ENCODE data around the gene THRA.

THRA gene

DNA sequence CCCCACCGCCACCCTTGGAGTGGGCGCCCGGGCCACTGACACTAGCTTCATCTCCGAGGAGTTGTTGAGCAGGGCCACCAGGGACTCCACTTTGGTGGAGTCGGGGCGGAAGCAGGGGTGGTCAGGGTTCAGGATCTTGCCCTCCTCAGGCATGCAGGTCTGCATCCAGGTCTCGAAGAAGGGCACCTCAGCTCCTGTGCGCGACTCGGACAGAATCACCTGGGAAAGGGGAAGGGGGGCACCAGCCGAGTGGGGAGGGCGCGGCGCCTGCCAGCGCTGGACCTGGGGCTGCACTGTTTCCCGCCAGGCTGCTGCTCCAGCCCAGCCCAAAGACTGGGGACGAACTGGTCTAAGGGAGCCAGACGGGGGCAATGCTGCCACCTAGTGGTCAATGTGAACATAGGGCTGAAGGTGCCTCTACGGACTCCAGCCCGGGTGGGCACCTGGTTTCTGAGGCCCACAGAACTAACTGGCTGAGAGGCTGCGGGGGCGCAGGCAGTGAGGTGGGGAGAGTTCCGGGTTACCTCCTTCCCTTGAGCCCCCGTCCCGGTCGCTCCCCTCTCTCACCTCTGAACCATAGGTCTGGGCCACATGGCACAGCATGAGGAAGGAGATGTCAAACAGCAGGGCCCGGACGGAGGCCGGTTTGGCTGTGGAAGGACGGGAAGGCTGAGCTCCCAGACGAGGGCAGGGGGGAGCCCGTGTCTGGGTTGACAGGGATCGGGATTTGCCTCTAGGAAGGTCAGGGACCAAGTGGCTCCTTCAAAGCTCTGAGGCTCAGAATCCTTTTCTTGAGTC, 35.8 kb upstream of the THRA start:
- peak; percentile 55 to 71 (median 68) for DNase-seq (ENCODE audit: low read depth in 2 of 3, low spot score in 1 of 3)

DNA sequence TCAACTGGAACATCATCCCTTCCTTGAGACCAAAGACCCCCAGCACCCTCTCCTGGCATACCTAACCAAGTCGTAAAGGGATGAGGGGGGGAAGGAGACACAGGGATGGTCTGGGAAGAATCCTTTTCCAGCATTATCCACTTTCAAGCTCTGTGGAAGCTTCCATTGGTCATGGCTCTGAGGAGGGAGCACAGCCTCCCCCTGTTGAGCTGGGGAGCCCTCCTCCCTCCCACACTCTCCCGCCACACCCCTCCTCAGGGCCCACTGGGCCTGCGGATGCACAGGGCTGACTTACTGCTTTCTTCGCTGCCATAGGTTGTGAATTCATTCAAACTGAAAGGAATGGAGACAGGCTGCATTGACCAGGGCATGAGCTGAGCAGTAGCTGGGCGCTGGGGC, 35.2 kb upstream of the THRA start:
- DNase-seq (ENCODE audit: low read depth in 2 of 3, low spot score in 1 of 3): no peak

DNA sequence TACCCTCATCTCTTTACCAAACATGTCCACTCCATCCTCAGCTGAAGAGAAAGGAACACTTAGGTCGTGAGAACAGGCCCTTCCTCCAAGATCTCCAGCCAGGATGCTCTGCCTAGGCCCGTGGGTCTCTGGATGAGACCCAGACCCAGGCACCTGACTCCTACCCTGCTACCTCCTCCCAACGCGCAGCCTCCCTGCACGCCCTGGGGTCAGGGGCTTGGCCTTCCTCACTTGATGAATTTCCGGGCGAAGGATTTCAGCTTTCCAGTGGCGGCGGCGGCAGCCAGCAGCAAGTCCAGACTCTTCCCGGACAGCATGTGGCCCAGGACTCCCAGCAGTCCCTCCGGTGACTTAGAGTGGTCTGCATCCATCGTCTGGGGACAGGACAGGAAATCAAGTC, 34.2 kb upstream of the THRA start:
- DNase-seq (ENCODE audit: low read depth in 2 of 3, low spot score in 1 of 3): no peak

DNA sequence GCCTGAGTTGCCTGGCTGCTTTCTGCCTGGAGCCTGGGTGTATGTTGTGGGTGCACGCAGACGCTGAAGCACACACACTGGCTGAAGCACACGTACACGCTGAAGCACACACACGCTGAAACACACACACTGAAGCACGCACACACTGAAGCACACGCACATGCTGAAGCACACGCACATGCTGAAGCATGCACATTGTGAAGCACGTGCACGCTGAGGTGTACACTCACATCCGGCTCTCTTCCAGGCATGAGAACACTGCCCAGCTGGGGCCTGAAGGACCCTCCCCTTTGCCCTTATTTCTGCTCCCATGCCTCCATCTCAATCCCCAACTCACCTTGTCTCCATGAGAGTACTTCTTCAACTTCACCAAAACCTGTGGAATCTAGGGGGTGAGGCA, 31.1 kb upstream of the THRA start:
- DNase-seq (ENCODE audit: low read depth in 2 of 3, low spot score in 1 of 3): no peak

DNA sequence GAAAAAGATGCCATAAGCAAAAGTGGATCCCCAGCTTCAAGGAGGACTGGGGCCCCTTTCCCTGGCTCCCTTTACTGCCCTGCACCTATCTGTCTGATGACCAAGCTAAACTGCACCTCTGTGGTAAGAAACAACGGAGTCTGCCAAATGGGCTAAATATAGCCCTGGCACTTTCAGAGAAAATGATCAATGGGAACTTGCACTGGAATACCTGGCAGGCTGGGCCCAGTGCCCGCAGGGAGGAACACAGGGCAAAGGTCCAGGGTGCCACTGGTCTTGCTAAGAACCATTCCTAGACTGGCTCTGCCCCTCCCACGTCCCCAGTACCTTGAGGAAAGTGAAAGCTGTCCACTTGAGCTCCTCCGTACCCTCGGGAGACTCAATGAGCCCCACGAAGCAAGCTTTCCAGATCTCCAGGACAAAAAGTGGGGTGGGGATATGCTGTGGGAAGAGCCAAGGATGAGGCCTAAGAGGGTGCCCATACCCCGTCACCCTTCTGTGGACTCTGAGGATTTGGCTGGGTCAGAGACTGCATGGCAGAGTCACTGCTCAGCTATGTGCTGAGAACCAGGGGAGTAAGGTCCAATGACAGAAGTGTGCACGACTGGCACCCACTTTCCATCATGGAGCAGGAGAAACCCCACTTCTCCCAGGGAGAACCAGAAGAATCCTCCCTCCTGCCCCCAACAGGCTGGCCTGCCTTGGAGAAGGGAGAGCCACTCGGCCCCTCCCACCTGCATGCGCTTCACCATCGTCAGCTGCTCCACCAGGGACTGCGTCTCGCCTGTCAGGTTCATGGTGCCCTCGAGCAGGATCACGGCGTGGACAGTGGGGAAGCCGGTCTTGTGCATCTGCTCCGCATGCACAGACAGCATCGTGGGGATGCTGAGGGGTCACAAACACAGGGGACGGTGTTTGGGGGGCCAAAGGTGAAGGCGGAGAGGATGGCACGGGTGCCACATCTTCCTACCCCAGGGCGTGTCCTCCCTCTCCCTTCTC, 30.1 kb upstream of the THRA start:
- DNase-seq (ENCODE audit: low read depth in 2 of 3, low spot score in 1 of 3): no peak

DNA sequence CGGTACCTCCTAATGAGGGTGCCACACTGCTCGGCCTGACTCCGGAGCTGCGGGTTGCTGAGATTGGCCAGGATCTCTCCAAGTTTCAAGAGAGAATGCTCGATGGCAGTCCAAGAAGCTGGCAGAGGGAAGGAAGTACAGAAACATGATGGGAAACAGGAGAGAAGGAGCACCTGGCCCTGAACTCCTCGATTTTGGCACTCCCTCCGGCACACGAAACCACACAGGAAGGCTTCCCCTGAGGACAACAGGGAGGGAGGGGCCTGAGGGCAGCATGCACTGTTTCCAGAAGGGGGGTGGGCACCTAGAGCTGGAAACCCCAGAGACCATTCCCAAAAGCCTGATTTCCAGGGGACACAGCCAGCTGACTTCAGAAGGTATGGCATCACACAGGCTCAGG, 29.4 kb upstream of the THRA start:
- DNase-seq (ENCODE audit: low read depth in 2 of 3, low spot score in 1 of 3): no peak

DNA sequence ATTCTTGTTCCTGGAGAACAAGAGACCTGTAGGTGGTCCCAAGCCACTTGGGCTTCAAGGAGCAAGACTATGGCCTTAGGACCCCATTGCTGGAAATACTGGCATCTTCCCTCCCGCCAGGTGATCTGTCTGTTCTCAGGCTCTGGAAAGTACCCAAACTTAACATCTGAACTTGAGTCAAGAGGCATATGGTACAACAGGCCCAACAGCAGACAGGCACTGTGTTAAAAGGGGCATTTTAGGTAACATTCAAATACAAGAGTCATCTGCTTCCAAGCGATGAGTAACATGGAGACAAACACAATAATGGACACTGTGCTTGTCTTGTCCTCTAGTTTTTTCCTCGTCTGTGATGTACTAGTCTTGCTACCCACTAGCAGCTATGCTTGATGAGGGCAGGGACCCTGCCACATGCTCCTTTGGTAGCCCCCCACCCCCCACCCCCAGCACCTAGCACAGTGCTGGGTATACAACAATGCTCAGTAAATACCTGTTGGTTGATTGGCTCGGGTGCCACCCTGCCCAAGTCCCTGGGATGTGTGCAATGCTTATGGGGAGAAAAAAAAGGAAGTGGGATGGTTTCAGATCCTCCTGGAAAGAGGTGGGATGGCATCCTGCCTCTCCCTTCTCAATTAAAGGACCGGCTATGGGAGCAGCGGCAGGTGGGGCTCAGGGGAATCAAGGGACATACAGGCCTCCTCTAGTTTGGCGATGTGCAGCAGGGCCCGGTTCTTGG, 28.2 kb upstream of the THRA start:
- no peak for DNase-seq (ENCODE audit: low read depth in 2 of 3, low spot score in 1 of 3)

DNA sequence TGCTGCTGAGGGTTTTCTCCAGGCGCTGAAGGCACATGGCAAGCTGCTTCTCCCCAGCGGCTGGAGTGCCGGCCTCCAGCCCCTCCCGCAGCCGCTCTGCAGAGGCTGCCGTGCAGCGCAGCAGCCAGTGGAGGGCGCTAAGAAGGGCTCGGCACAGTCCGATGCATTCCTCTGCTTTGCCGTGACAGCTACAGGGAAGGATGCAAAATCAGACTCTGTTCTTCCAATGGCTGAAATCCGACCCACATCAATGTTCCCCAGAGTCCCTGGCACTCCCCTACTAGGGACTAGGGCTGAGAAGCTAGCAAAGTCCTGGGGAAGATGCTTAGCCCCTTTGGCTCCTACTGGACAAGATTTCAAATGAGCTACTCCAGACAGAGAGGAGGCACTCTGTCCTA, 27.6 kb upstream of the THRA start:
- no peak for DNase-seq (ENCODE audit: low read depth in 2 of 3, low spot score in 1 of 3)

DNA sequence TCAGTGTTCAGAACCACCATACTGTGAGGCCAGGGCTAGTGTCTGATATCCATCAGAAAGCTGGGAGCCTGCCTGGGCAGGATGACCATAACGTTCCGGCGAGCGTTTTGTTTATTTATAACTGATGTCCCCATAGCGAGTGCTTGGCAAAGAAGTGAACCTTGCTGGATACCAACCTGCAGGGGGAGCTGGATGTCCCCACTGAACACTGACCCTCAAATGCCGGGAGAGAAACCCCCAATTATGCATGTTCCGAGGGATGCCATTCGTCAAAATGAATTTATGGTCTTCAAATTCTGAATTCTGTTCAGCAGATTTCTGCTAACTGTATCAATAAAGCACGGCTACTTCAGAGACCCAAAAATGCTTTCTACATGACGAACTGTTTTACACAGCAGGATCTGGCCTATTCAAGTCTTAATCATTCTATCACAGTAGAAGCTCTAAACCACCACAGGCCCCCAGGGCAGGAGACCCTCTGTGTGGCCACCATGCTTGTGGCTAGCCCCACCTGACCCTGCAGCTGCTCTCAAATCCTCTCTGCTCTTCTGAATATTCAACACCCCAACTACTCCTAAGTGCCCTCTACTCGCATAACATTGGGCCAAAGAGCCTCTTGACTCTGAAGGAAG, 23.8 kb upstream of the THRA start:
- no peak for DNase-seq (ENCODE audit: low read depth in 2 of 3, low spot score in 1 of 3)

DNA sequence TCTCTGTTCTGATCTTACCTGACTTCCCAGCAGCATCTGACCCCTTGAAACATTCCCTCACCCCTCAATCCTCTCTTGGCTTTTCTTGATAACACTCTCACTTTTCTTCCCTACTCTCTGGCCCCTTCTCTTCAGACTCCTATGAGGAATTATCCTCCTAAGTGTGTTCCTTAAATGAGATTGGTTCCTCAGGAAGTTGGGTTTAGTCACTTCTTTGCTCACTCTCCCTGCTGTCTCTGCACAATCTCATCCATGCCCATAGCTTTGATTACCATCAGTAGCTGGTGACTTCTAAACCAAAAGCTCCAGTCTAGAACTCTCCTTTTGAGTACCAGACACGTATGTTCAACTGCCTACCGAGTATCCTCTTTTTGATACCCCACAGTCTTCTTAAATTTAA, 21.6 kb upstream of the THRA start:
- no peak for DNase-seq (ENCODE audit: low read depth in 2 of 3, low spot score in 1 of 3)

DNA sequence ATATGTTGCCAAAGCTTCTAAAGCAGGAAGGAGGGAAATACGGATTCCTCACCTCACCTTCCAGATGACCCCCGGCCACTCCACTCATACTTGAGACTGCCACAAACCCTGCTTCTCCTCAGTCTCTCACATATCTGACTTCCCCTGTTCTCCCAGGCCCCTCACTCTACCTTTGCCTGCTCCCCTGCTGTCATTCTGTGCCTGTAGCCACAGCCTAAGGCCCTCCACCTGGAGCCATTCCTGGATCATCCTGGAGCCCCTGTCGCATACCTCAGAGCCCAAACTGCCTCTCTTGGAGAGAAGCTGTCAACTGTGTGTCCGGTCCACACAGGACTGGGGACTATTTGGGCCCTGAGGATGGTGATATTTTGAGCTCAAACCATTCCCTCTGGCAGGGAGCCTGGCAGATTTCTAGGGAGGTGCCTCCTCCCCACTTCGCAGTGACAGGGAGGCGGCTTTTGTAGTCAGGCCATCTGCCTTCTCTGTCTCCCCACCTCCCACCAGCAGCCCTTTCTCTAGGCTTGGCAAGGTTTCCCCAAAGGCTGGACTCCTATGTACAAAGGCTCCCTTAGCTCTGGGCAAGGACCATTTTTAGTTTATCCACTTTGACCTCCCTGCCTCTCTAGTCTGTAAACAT, 6.3 kb upstream of the THRA start:
- no peak for DNase-seq (ENCODE audit: low read depth in 2 of 3, low spot score in 1 of 3)

DNA sequence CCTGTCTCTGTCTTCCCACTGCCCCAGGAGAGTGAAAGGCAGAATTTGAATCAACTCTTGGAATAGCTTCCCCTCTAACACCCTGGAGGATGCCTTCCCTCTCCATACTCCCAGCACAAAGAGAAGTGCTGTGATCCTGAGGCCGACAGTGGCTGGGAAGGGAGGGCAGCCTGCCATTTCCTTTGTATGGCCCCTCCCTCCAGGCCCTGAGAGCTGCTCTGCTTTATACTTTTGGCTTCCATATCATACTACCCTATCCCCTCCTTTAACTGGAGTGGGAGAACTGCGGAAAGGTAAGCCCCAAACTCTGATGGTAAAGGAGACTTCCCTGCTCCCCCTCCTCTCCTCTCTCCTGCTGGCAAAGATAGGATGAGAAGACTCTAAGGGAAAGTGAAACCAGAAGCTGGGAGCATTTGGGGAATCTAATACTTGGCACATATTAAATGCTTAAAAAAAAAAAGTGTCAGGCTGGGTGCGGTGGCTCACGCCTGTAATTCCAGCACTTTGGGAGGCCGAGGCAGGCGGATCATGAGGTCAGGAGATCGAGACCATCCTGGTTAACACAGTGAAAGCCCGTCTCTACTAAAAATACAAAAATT, 4.5 kb upstream of the THRA start:
- no peak for DNase-seq (ENCODE audit: low read depth in 2 of 3, low spot score in 1 of 3)

DNA sequence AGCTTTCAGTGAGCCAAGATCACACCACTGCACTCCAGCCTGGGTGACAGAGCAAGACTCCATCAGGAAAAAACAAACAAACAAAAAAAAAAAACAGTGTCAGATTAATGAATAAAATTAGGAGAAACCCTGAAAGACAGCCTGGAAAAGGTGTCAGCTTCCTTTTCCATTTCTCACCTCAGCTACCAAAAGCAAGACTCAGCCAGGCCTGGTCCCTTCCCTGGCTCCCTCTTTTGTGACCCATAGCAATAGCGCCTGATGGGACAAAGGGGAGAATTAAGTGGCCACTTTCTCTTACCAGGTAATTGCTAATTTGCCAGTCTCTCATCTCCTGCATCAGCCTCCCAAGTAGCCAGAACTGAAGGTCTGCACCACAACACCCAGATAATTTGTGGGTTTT, 3.9 kb upstream of the THRA start:
- DNase-seq (ENCODE audit: low read depth in 2 of 3, low spot score in 1 of 3): no peak

DNA sequence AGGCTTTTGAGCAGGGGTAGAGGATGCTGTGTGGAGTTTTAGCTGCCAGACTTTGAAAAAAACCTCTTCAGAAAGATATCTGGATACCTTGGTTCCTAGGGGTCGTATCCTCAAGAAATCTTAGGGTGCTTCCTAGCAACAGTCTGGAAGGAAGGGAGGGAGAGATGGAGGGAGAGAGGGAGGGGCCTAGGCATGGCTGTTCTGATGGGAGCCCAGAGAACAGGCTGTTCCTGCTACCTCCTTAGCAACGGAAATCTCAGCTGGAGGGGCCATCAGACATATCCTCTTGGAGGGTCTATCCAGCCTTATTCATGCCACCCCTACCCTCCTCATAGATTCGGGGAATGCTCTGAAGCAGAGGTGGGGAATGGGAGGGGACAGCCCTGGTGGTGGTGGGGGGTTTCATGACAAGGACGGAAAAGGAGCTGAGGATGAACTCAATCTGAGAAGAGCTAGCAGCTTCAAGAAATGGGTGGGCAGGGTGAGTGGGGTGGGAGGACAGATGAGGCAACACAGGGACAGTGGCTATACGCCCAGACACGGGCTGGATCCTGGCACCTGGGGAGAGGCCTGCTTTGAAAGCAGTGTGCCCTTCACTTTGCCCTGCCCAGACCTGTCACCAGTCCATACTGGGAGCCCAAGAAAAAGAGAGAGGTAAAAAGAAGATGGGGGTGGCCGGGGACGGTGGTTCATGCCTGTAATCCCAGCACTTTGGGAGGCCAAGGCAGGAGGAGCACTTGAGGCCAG, 2.9 kb upstream of the THRA start:
- no peak for DNase-seq (ENCODE audit: low read depth in 2 of 3, low spot score in 1 of 3)

DNA sequence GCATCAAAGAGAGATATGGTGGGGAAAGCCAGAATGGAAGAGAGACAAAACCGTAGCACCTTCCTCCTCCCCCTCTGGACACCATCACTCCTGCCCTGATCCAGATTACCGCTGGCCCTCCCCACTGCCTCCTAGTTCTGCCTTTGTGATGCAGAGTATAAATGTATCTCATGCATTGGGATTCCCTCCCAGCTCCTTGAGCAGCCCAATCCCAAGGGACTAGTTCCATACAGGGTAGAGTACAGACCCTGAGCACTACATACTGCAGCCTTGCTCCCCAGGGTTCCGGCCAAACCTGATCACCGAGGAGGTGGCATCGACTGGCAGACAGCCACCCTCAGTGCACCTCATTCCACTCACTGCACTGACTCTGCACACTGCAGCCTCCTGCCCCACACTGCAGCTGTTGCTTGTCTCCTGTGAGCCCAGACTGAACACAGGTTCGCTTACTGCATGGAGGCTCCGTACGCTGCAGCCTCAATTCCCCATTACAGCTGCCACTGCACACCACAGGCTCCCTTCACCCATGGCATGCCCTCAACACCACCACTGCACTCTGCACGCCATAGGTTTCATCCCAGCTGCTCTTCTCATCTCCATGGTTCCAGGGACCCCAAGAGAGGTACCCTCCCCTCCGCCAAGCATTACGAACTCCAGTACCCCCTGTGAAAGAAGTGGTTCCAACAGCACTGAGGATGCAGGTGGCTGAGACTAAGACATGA, 1.7 kb upstream of the THRA start:
- DNase-seq (ENCODE audit: low read depth in 2 of 3, low spot score in 1 of 3): no peak

DNA sequence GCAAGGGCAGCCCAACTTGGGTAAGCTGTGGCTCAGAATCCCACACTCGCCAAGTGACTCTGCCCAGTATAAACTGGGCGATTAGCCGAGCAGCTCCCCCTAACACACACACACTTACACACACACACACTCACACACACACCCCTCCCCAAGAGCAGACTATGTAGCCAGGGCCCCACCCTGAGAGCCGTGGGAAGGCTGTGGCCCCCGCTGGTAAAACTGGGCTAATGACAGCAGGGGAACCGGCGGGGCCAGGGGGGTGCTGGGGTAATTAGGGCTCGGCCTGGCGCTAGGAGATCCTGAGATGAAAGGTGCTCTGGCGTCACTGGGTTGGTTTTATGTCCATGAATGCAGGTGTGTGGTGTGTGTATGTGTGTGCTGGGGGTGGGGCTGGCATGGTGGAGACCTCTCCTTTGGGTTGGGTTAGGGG, 1.1 kb upstream of the THRA start:
- DNase-seq (ENCODE audit: low read depth in 2 of 3, low spot score in 1 of 3): no peak

DNA sequence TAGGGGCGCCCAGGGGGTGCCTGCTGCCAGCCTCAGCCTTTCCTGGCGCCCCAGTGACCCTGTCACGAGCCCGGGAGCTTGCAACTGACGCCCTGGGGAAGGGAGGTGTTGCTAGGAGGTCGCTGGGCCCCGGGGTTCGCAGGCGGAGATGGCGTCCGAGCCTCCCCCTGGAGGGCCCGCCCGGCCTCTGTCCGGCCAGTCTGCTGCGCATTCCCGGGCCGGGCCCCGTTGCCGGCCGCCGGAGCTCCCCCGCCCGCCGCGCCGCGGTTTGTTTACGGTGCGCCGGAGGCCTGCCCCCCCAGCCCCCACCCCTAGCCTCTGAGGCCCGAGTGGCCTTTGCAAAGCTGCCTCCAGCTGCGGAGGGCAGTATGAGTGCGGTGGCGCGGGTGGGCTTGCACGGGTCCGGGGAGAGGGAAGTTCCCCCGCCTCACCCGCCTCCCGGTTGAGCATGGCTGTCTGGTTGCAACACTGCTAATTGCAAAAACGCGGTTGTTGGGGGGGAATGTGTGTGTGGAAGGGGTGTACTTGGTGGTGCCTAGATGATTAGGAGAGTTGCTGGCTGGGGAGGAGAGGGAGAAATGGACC, 514 bp downstream of the THRA start:
- DNase-seq (ENCODE audit: low read depth in 2 of 3, low spot score in 1 of 3): no peak

DNA sequence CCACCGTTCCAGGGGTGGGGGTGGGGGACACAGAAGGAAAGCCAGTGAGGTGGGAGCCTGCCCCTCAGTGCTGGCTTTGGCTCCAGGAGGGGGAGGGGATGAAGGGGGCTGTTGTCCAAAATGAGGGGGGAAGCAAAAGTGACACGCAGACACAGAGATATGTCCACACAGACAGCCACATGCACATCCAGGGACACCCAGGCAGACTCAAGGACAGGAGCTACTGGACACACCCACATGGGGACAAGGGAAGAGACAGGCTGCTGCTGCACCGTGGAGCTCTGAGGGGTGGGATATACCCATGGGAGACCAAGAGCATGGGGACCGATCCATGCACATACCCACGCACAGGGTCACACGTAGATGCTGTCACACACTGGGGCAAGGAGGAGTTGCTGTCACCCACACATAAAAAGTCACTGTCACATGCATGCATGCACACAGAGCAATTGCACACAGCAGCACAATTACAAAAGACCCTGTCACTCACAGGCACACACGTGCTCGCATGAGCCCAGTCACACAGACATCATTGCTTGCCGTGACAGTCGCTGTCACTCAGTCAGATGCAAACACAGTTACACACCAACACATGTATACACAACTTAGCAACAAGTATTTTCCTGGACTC, 1.3 kb downstream of the THRA start:
- DNase-seq (ENCODE audit: low read depth in 2 of 3, low spot score in 1 of 3): no peak

All from stimulated activated CD4-positive, alpha-beta T cell treated with anti-CD3 and anti-CD28 coated beads, Interleukin-12 subunit alpha, Interleukin-12 subunit beta, amount 100 ng/mL, for 48 hours (primary cell).